Endothelial cell of umbilical vein (primary cell): ENCODE data around the gene PEX10.

Source experiments
- EZH2 ChIP-seq: IDR thresholded peaks from 2 replicates; pipeline ENCODE4 v1.6.1; 2012; ENCODE audit warnings: borderline replicate concordance, low read depth, mild to moderate bottlenecking, moderate library complexity, low read length, inconsistent platforms; ENCODE audit not compliant: severe bottlenecking
- FOS ChIP-seq: IDR thresholded peaks from 2 replicates; pipeline ENCODE4 v1.6.1; 2011; ENCODE audit warnings: mild to moderate bottlenecking, low read length, moderate library complexity, borderline replicate concordance; ENCODE audit not compliant: insufficient read depth
- JUN ChIP-seq: IDR thresholded peaks from 2 replicates; pipeline ENCODE4 v1.6.1; 2011; ENCODE audit warnings: borderline replicate concordance, low read depth; ENCODE audit not compliant: insufficient read length, insufficient read depth
- MYC ChIP-seq: IDR thresholded peaks from one replicate; pipeline ENCODE4 v1.6.1; 2011; ENCODE audit warnings: mild to moderate bottlenecking, low read depth, low read length
- POLR2A ChIP-seq: IDR thresholded peaks from 2 replicates; pipeline ENCODE4 v1.6.1; 2012; ENCODE audit warnings: low read depth, mild to moderate bottlenecking, control low read depth, low read length
- POLR2AphosphoS5 ChIP-seq: IDR thresholded peaks from 2 replicates; pipeline ENCODE4 v1.6.1; 2012; ENCODE audit warnings: low read depth, mild to moderate bottlenecking, control low read depth, low read length, moderate library complexity; ENCODE audit not compliant: insufficient read depth
- TF ChIP-seq, protein P1 (sequence below), 2 donors: IDR thresholded peaks; 1 replicate in 1 of 2; 2 replicates in 1 of 2; pipeline ENCODE4 v1.5.1; 2011; ENCODE audit warnings: low read length in 2 of 2, mild to moderate bottlenecking in 2 of 2, moderate library complexity in 2 of 2, control low read depth in 1 of 2, inconsistent platforms in 1 of 2, low read depth in 1 of 2; ENCODE audit not compliant: insufficient read depth in 1 of 2; ENCODE audit errors: extremely low read depth in 1 of 2
- TF ChIP-seq, protein P2 (sequence below): IDR thresholded peaks from 2 replicates; pipeline ENCODE4 v1.6.1; 2011; ENCODE audit not compliant: insufficient read depth, insufficient read length

- TF ChIP-seq, protein P1, sequence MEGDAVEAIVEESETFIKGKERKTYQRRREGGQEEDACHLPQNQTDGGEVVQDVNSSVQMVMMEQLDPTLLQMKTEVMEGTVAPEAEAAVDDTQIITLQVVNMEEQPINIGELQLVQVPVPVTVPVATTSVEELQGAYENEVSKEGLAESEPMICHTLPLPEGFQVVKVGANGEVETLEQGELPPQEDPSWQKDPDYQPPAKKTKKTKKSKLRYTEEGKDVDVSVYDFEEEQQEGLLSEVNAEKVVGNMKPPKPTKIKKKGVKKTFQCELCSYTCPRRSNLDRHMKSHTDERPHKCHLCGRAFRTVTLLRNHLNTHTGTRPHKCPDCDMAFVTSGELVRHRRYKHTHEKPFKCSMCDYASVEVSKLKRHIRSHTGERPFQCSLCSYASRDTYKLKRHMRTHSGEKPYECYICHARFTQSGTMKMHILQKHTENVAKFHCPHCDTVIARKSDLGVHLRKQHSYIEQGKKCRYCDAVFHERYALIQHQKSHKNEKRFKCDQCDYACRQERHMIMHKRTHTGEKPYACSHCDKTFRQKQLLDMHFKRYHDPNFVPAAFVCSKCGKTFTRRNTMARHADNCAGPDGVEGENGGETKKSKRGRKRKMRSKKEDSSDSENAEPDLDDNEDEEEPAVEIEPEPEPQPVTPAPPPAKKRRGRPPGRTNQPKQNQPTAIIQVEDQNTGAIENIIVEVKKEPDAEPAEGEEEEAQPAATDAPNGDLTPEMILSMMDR (IDR thresholded peaks at IDR 0.05; ENCODE audit: extremely low read depth in 1 of 2, insufficient read depth in 1 of 2, low read depth in 1 of 2, low read length in 2 of 2) = no peak
- TF ChIP-seq POLR2A = no peak
- no peak for TF ChIP-seq POLR2AphosphoS5
- no peak for TF ChIP-seq EZH2
- TF ChIP-seq, protein P2, sequence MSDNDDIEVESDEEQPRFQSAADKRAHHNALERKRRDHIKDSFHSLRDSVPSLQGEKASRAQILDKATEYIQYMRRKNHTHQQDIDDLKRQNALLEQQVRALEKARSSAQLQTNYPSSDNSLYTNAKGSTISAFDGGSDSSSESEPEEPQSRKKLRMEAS = no peak
- no peak for TF ChIP-seq FOS
- no peak for TF ChIP-seq JUN
- TF ChIP-seq MYC = no peak
Measured at GRCh38 chr1:2460996-2461751, 48.8 kb upstream of the PEX10 start.
